ENCODE results near the gene PKD1L1.

Gene PKD1L1

DNA sequence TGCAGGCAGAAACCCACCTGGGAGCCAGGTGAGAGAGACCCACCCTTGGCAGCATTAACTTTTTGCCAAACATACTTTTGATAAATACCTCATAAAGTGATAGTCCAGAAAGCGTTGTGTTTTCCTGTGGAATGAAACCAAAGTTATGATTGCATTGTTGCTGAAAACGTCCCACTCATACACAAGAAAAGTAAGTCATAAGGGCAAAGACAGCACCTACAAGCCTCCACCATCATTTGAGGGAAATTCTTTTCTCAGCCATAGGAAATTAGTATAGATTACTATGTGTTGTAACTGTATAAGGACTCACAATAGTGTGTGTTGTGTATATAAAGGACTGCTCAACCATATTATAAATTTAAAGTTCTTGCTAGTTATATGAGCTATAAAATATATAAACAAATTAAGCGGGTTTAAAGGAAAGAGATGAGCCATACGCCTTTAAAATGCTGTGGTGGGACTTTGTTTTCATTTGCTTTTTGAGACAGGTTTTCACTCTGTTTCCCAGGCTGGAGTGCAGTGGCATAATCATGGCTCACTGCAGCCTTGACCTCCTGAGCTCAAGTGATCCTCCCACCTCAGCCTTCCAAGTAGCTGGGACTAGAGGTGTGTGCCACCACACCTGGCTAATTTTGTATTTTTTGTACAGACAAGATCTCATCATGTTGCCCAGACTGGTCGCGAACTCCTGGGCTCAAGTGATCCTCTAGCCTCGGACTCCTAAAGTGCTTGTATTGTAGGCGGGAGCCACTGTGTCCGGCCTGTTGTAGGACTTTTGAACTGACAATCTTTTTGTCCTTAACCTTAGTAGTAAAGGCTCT lies 160.8 kb downstream of the PKD1L1 start:
- no peak for DNase-seq

DNA sequence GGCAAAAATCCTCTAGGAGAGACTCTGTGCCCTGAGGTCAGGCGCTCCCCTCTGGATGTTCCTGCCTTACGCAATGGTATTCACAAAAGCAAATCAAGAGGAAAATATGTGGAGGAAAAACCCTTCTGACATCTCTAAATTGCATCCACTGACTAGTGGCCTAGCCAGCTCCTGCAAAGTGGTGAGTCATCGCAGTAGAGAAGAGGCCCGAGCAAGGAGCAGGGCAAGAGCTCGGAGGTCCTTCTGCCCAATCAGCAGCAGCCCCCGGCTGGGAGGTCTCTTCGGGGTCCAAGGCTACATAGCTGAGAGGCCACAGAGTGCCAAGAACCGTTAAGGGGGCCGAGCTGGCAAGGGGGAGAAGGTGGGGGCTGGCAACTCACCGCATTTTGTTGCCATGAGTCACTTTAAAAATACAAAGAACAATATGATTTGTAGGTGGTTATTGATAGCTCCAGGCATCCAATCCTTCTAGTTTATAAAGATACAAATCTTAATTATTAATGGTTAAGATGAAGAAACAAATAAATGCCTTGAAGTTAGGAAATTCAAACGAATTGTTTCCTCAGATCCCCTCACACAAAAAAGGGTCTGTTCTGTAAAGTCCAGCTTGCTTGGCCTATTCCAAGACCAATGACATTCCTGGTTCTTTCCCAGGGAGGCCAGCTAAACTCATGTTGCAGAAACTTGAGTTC lies 161.6 kb downstream of the PKD1L1 start:
- no peak for DNase-seq

DNA sequence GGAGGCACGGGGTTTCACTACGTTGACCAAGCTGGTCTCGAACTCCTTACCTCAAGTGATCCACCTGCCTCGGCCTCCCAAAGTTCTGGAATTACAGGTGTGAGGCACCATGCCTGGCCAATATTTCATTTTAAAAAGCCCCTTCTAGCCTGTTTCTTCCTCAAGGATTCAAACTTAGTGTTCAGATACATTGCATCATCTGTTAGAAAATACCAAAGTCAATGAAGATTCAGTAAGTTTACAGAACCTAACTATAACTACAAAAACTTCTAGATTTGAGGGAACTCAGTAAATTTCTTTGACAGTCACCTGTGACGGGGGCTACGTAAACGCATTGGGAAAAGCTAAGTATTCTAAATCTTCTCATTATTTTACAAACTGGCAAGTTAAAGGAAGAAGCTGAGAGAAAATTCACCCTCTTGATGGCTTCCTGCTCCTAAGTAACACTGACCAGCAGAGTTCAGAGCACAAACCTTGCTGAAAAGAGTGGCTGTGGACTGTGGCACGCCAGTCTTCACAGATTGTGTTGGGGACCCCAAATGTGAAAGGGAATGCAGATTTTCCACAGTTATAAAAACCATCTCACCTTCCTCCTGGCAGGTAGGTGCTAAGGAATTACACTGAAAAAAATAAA lies 162.2 kb downstream of the PKD1L1 start:
- DNase-seq: no peak

DNA sequence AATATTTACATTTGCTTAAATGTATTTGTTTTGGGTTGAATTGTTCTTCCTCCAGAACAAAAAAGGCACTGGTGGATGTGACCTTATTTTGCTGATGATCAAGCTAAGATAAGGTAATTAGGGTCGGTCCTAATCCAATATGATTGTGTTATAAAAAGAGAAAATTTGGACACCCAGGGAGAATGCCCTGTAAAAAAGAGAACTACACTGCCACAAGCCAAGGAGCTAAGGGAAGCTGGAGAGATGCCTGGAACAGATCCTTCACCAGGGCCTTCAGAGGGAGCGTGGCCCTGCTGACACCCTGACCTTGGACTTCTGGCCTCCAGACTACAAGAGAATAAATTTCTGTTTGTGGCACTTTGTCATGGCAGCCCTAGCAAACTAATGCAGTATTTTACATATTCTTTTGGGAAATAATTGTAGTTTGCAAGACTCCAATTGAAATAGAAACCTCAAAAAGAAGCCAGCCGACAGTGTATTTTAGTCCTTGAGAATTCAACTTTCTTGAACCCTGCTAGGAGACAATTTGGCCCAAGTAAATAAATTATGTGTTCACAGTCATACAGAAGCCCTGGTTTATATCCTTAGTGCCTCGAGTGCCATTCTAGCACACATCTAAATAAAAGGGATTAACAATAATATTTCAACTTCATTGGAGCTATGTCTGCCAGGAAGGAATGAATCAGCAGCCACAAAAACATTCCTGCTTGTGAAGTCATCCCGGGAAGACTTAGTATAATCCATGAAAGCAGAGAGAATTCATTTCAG lies 164.6 kb downstream of the PKD1L1 start:
- no peak for DNase-seq

DNA sequence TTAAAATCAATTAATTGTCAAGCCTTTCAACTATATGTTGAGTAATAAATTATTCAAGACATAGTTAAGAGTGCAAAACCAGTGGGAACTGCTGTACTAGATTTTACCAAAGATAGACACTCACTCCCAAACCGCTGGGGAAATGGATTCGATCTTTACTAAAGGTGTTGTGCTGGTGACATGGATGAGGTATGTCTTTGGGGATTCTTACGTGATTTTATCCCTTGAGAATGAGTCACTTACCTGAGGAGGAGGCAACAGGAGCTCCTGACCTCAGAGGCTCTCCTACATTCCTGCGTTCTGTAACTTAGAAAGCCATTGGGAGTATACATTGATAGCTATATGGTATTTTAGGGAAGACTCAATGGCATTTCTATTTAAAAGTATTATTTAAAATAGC lies 165.5 kb downstream of the PKD1L1 start:
- DNase-seq: no peak

DNA sequence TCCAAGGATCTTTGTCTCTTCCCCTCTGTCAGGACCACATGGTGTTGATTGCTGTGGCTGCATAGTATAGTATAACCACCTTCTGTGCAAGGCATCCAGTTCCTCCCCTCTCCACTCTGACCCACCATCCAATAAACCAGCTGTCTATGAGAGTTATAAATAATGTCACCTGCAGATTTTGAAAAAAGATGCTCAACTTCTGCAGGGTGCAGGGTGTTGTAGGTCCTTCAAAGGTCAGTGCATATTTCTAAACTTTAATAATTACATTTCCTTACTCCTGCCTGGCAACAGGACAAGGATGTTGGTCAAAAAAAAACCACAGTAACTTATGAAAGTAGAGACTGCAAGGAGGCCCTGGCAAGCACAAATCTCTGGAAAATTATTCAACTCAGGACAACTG lies 166.2 kb downstream of the PKD1L1 start:
- DNase-seq: no peak

DNA sequence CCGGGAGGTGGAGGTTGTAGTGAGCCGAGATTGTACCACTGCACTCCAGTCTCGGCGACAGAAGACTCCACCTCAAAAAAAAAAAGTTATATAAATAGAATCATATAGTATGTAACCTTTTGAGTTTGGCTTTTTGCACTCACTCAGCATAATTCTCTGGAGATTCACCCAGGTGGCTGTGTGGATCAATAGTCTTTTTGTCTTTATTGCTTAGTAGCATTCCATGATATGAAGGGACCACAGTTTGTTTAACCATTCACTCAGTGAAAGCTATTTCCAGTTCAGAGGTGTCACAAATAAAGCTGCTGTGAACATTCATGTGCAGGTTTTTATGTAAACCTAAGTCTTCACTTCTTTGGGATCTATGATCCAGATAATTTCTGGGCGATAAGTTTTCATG lies 167.7 kb downstream of the PKD1L1 start:
- no peak for DNase-seq

DNA sequence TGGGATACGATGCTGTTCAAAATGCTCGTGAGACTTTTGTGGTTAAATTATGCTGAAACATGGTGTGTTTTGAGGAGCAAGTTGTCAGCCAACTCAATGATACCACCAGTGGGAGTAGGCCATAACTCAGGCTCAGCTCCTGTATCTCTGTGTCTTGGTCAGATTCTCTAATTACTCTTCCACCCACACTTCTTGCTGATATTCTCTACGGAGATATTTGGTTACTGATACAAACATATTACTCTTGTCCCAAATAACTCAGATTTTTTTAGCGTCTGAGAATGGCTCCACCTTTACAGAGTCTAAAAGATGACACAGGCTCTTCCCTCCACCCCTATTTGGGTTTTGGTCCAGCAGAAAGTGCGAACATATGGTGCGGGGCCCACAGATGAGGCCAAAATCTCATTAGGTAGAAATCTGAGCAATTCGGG lies 168.9 kb downstream of the PKD1L1 start:
- no peak for DNase-seq

DNA sequence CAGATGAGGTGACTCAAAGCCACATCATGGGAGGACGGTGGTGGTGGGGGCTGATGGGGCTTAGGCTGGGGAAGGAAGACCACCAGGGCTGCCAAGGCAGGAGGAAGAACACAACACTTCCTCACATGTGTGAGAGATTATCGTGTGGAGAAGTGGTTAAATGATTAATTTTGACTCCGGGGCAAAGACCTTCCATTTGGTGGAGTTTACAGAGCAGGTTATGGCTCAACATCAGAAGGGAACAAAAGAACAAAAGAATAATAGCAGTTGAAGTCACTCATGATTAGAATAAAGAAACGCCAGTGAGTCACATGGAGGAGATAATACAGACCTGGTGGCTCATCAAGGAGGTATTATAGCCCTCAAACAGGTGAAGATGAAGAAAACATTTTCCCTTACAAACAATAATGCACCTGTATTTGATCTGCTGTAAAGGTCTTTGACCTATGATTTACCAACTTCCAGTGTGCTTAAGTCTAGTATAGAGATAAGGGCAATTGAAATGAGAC lies 170.1 kb downstream of the PKD1L1 start:
- DNase-seq: no peak

DNA sequence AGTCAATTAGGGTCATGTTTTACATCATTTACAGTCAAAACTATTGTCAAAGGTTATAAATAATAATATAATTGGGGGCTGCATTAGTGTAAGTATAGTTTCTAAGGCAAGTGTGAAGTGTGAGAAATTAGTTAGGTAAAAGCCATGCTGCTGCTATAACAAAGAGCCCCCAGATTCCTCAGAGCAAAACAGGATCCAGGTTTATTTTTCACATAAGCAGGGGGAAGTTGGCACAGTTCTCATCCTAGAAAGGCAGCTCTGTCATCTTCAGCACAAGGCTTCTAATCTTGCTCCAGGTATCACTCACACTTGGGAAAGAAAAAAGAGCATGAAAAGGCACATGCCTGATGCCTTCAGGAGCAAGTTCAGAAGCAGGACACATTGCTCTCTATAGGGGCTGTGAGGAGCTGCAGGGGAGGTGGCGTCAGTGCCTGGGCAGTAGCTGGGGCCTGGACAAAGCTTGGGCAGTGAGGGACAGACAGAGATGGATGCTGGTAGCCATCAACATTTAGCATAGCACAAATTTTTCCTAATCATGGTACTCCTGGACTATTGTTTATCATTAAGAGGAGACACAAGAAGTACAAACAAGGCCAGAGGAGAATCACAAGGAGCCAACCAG lies 170.6 kb downstream of the PKD1L1 start:
- DNase-seq: no peak

DNA sequence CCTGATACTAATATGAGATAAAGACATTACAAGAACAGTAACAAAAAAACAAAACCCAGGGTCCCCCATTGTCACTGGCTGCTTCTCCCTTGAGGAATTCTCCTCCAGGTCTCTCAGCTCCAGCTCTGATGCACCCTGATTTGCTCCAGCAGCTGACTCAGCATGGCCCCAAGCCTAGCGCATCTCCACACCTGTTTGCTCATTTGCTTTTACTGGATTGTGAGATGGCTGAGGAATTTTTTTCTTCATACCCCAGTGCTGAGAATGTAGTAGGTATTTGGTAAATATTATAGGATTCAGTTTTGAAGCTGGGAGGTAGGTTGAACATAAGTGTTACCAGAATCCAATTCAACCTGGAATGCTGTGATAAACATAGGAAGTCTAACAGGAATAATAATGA lies 171.9 kb downstream of the PKD1L1 start:
- DNase-seq: no peak

DNA sequence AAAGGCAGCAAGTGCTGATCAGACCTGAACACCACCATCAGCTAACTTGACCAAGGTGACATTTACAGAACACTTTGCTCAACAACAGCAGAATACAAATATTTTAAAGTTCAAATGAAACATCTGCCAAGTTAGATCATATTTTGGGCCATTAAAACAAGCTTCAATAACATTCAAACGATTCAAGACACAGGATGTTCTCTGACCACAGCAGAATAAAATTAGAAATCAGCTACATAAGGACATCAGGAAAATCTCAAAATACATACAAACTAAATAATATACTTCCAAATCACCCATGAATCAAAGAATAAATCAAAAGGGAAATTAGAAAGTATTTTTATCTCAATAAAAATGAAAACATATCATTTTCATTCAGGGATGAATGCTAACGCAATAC lies 173.0 kb downstream of the PKD1L1 start:
- DNase-seq: no peak

DNA sequence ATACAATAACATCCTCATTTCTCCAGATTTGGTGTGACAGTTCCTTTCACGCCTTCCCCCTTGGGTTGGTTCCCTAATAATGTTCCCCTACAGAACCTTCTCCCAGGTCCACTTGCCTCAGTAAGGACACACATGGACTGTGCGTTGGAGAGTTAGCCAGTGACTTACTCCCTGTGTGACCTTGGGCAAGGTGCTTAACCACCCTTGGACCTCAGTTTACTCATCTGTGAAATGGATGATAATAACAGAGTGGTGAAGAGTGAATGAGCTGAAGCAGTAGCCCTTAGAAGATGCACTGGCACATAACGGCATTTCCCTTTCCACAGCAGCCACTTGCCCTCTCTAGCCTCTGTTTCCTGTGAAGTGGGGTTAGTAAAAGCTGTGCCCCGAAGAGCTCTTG lies 175.8 kb downstream of the PKD1L1 start:
- DNase-seq: no peak

DNA sequence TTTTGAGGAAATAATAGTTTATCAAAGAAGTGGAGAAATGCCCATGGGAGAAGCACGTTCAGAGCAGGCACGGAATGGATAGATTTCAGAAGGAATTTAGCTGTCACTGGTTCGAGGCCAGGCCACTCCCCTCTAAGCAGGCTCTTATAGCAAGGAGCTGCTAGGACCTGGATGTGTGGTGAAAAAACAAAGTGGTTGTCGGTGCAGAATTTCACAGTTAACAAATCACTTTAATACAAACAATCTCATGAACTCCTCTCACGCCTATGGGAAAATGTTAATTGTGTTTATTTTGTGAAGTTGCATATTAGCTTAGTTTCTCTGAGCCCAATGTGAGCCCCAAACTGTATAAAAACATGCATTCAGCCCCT lies 176.3 kb downstream of the PKD1L1 start:
- no peak for DNase-seq

DNA sequence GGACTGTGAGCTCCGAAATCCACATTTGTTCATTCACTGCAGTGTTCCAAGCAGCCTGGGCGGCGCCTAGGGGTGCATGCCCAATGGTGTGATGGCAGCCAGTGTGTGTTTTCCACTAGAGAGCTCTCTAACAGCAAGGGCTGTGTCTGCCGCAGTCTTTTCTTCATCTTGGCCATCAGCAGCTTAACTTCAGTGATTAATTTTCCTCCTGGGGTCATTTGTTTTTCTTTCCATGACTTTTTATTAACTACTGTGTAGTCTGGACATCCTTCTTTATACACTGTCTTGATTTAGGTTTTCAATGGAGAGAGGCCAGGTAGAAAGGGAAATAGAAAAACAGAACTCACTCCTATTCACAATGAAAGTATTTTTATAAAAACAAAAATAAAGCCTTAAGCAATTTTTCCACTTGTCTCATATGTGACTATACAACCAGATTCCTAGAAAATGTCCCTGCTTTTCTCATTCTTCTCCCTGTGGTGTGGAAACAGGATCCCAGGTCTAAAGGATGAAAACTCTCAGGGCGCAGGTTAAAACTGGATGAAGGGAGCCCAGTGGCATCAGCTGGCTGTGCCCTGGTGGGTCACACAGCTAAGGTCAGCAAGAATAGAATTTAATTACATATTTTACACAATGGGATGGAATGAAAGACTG lies 176.8 kb downstream of the PKD1L1 start:
- DNase-seq: no peak

DNA sequence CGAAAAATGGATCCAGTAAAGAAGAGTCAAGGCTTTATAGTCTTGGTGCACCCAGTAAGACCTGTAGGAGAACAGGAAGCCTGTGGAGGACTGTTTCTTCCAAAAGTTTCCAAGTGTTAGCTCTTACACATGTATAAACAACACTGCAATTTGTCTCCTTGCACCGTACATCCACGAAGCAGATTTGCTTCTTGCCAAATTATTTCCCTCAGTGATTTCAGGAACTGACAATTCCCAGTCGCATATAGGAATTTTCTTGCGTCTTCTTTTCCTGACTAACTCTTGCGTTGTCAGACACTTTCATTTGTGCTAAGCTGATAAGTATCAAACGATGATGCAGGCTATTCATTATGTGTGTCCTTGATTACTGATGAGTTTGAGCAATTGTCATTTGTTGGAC lies 182.1 kb downstream of the PKD1L1 start:
- no peak for DNase-seq

DNA sequence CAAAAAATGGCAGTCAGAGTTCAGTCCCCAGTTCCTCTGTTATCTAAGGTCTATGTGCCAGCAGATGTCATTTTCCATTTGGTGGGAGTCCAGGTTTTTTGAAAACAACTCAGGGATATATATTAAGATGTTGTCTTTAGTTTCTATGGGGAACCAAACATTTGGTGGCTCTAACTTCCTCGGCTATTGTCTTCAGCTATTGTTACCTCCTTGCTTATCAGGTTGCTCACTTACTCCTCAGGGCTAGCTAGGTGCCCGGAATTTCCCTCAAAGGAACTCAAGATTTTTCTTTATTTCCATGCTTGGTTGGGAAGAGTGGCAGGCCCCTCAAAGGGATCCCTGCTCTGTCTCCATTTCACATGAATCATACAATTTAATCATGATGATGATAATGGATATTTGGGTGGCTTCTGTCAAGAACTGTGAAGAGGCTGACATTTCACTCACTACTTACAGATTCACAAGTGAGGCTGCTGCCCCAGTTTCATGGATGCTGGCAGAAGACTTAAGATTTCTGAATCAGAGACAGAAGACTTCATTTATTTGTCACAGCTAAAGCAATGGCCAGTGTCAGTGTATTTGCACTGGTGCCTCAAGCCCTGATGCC lies 182.8 kb downstream of the PKD1L1 start:
- DNase-seq: no peak

DNA sequence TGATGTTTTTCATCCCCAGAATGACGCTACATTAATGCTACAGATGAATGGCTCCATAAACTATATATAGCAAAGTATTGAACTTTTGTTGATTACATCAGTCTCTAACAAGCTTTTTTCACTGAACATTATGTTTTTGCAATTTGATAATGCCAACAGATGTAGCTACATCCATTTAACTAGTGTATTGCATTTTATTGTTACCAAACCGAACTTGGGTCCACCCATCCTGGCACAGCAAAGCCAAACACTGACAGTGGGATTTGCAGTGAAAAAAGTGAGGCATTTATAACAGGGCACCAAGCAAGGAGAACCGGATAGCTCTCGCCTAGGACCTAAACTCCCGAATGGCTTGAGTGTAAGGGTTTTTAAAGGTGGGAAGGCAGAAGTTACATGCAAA lies 183.5 kb downstream of the PKD1L1 start:
- DNase-seq: no peak

DNA sequence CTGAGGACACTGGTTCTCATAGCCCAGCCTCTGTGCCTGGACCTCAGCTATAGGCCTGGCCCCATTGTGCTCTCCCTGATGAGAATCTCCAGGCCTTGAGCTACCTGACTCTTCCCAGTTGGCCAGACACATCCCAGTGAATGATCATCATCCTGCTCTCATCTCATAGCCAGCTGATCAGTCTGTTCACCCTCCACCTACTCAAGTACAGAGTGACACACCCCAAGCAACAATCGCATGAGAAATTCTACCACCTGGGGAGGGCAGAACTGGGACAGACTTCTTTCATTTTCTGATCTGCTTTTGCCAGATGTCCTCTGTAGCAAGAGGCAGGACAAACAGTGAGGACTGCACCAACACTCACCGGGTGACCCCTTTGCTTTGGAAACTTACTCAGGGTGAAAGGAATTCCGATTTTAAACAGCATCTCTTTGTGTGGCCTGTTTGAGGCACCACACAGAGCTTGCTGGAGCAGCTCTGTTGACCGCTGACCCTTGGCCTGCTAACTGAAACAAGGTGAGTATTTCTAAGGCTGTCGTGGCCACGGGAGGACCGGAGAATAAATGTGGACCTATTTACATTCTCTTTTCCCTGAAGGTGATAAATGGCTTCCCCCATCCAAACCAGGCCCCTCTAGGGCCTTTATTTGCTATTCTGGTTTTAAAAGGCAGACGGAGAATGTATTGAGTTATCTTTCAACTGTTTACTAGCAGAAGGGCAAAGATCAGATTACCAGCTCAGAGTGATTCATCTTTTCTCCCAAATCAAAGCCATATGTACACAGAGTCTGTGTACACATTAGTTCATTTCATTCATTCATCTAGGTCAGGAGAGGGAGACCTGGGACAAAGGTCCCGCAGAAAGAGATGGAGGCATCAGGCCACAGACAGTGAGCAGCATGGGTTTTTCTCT lies 184.9 kb downstream of the PKD1L1 start:
- DNase-seq: no peak

DNA sequence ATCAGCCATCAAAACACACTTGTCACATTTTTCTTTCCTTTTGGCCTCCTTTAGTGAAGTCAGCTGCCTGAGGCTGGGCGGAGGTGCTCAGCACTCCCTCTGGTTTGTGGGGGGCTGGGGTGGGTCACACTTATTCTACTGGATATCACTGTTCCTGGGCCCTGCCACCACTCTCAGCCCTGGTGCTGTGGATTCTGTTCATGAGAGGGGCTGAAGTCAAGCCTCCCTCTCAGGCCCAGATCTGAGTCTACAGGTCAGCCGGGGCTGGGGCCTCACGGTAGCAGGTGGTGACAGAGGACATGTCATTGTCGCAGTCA lies 185.6 kb downstream of the PKD1L1 start:
- no peak for DNase-seq

DNA sequence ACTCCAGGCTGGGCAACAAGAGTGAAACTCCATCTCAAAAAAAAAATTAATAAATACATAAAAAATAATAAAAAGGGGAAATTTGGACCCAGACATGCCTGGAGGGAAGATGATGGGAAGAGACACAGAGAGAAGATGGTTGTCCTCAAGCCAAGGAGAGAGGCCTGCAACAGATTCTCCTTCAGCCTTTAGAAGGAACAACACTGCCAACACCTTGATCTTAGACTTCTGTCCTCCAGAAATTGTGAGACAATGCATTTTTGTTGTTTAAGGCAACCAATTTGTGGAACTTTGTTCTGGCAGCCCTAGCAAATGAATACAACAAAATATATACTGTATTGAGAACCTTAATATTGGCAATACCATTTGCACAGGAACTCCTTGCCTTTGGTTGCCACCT lies 186.1 kb downstream of the PKD1L1 start:
- DNase-seq: no peak

Data from RPMI8226 (cell line).